WTC11 (cell line): ENCODE measurements around the gene PPP4R4. TPM values are rescaled to one million over a fixed set of nuclear protein-coding genes. Genes with fewer than 3 reads are reported as not detected.
"Not testable (repeated sequence)": the region's sequence is repeated elsewhere in the genome, so short reads cannot be mapped to it uniquely, and the experiment has no call there.

Experiments
- ATAC-seq: fragments of 200-7000 bp; cut with Tn5 transposase; 2 replicates; pipeline ENCODE4 v1.10.0; 2021; ENCODE audit warnings: mild to moderate bottlenecking, moderate library complexity
- CTCF ChIA-PET: fragments of 300-600 bp; sonication (Branson Sonifier 250); formaldehyde crosslinking; loops from one replicate; lab custom pipeline; 2021; ENCODE audit warnings: antibody characterized with exemption; lab: Charles Lee
- POLR2A ChIA-PET: fragments of 350-600 bp; sonication (Branson Sonifier 250); formaldehyde crosslinking; loops from one replicate; lab custom pipeline; 2021; ENCODE audit warnings: antibody characterized with exemption; lab: Charles Lee
- DNase-seq: peaks from one replicate; pipeline ENCODE4 v3.0.0; 2021; ENCODE audit warnings: low spot score
- H3K27ac Mint-ChIP-seq: 2 replicates; pipeline ENCODE4 v1.8.0; 2021; ENCODE audit warnings: mixed read lengths
- H3K27me3 Mint-ChIP-seq: 2 replicates; pipeline ENCODE4 v1.8.0; 2021; ENCODE audit warnings: low read depth, mild to moderate bottlenecking, moderate library complexity, mixed read lengths
- H3K36me3 Mint-ChIP-seq: 2 replicates; pipeline ENCODE4 v1.8.0; 2021; ENCODE audit warnings: mixed read lengths
- H3K4me1 Mint-ChIP-seq: 2 replicates; pipeline ENCODE4 v1.8.0; 2022; ENCODE audit warnings: mixed read lengths
- H3K4me3 Mint-ChIP-seq: 2 replicates; pipeline ENCODE4 v1.8.0; 2021; ENCODE audit warnings: mild to moderate bottlenecking, moderate library complexity, mixed read lengths
- H3K9me3 Mint-ChIP-seq: 2 replicates; pipeline ENCODE4 v1.8.0; 2021; ENCODE audit warnings: mixed read lengths
- ATF1 ChIP-seq: sonication (generic); formaldehyde crosslinking; IDR thresholded peaks from 2 replicates; pipeline ENCODE4 v1.8.1; 2023; ENCODE audit warnings: mild to moderate bottlenecking, moderate library complexity, missing genetic modification reagents
- ATF2 ChIP-seq: sonication (generic); formaldehyde crosslinking; IDR thresholded peaks from 2 replicates; pipeline ENCODE4 v1.8.1; 2022; ENCODE audit warnings: low read depth, missing genetic modification reagents, borderline replicate concordance
- CDX4 ChIP-seq: fragments of 250-450 bp; sonication (Bioruptor Pico); IDR thresholded peaks from 2 replicates; pipeline ENCODE4 v1.9.0; 2021; ENCODE audit warnings: moderate library complexity, mild to moderate bottlenecking, inconsistent platforms, borderline replicate concordance
- E2F4 ChIP-seq: sonication (generic); formaldehyde crosslinking; IDR thresholded peaks from 2 replicates; pipeline ENCODE4 v1.8.1; 2022; ENCODE audit warnings: low read depth, mild to moderate bottlenecking, moderate library complexity, missing genetic modification reagents, borderline replicate concordance
- GRHL2 ChIP-seq: fragments of 250-450 bp; sonication (Bioruptor Pico); IDR thresholded peaks from 2 replicates; pipeline ENCODE4 v1.8.0; 2022; ENCODE audit warnings: mild to moderate bottlenecking, moderate library complexity; ENCODE audit not compliant: insufficient replicate concordance, severe bottlenecking
- GTF2I ChIP-seq: fragments of 250-450 bp; sonication (Bioruptor Pico); conservative IDR thresholded peaks from 2 replicates; pipeline ENCODE4 v1.4.0; 2021; ENCODE audit warnings: mild to moderate bottlenecking
- MYBL2 ChIP-seq: sonication (generic); formaldehyde crosslinking; IDR thresholded peaks from 2 replicates; pipeline ENCODE4 v1.8.1; 2023; ENCODE audit warnings: mild to moderate bottlenecking, moderate library complexity, missing genetic modification reagents
- NR1H2 ChIP-seq: sonication (generic); formaldehyde crosslinking; IDR thresholded peaks from 2 replicates; pipeline ENCODE4 v1.9.0; 2021; ENCODE audit warnings: mild to moderate bottlenecking, moderate library complexity, missing genetic modification reagents
- NR3C1 ChIP-seq: sonication (generic); formaldehyde crosslinking; conservative IDR thresholded peaks from 2 replicates; pipeline ENCODE4 v1.8.1; 2023; ENCODE audit warnings: low read depth, mild to moderate bottlenecking, missing genetic modification reagents
- PRRX2 ChIP-seq: fragments of 250-450 bp; sonication (Bioruptor Pico); IDR thresholded peaks from 2 replicates; pipeline ENCODE4 v1.8.0; 2021; ENCODE audit warnings: mild to moderate bottlenecking
- RELA ChIP-seq: sonication (generic); formaldehyde crosslinking; IDR thresholded peaks from 2 replicates; pipeline ENCODE4 v1.8.1; 2022; ENCODE audit warnings: missing genetic modification reagents, mild to moderate bottlenecking, borderline replicate concordance
- TEAD4 ChIP-seq: sonication (generic); formaldehyde crosslinking; IDR thresholded peaks from 2 replicates; pipeline ENCODE4 v1.8.0; 2022; ENCODE audit warnings: mild to moderate bottlenecking, missing genetic modification reagents
- TP53 ChIP-seq: sonication (generic); formaldehyde crosslinking; IDR thresholded peaks from 2 replicates; pipeline ENCODE4 v1.8.1; 2023; ENCODE audit warnings: mild to moderate bottlenecking, missing genetic modification reagents
- ZNF232 ChIP-seq: sonication (generic); formaldehyde crosslinking; IDR thresholded peaks from 2 replicates; pipeline ENCODE4 v1.8.0; 2022; ENCODE audit warnings: mild to moderate bottlenecking, missing genetic modification reagents
- ZNF263 ChIP-seq: sonication (generic); formaldehyde crosslinking; IDR thresholded peaks from 2 replicates; pipeline ENCODE4 v1.8.1; 2022; ENCODE audit warnings: low read depth, mild to moderate bottlenecking, moderate library complexity, missing genetic modification reagents
- total RNA-seq: library from RNA; stranded (reverse); gene quantifications from 3 replicates; pipeline ENCODE4 v1.2.3, GENCODE V29; 2021
- TF ChIP-seq, protein P1 (sequence below): sonication (generic); formaldehyde crosslinking; IDR thresholded peaks from 2 replicates; pipeline ENCODE4 v1.8.0; 2022; ENCODE audit warnings: mild to moderate bottlenecking, missing genetic modification reagents
- TF ChIP-seq, protein P2 (sequence below): sonication (generic); formaldehyde crosslinking; IDR thresholded peaks from 2 replicates; pipeline ENCODE4 v1.8.0; 2022; ENCODE audit warnings: missing genetic modification reagents
- TF ChIP-seq, protein P3 (sequence below): sonication (generic); formaldehyde crosslinking; IDR thresholded peaks from 2 replicates; pipeline ENCODE4 v1.8.1; 2023; ENCODE audit warnings: mild to moderate bottlenecking, missing genetic modification reagents, moderate library complexity
- TF ChIP-seq, protein P4 (sequence below): sonication (generic); formaldehyde crosslinking; IDR thresholded peaks from 2 replicates; pipeline ENCODE4 v1.8.0; 2022; ENCODE audit warnings: mild to moderate bottlenecking, missing genetic modification reagents

The PPP4R4 gene
- total RNA-seq, 1 experiment from 2014 or later = 9.6 TPM

GRCh38 chr14:94213741-94214140 is 39.6 kb downstream of the PPP4R4 start:
- no peak for TF ChIP-seq CDX4 (CRISPR knock-in tag)
- TF ChIP-seq, protein P1, sequence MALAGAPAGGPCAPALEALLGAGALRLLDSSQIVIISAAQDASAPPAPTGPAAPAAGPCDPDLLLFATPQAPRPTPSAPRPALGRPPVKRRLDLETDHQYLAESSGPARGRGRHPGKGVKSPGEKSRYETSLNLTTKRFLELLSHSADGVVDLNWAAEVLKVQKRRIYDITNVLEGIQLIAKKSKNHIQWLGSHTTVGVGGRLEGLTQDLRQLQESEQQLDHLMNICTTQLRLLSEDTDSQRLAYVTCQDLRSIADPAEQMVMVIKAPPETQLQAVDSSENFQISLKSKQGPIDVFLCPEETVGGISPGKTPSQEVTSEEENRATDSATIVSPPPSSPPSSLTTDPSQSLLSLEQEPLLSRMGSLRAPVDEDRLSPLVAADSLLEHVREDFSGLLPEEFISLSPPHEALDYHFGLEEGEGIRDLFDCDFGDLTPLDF (CRISPR knock-in tag) = no peak
- TF ChIP-seq, protein P2, sequence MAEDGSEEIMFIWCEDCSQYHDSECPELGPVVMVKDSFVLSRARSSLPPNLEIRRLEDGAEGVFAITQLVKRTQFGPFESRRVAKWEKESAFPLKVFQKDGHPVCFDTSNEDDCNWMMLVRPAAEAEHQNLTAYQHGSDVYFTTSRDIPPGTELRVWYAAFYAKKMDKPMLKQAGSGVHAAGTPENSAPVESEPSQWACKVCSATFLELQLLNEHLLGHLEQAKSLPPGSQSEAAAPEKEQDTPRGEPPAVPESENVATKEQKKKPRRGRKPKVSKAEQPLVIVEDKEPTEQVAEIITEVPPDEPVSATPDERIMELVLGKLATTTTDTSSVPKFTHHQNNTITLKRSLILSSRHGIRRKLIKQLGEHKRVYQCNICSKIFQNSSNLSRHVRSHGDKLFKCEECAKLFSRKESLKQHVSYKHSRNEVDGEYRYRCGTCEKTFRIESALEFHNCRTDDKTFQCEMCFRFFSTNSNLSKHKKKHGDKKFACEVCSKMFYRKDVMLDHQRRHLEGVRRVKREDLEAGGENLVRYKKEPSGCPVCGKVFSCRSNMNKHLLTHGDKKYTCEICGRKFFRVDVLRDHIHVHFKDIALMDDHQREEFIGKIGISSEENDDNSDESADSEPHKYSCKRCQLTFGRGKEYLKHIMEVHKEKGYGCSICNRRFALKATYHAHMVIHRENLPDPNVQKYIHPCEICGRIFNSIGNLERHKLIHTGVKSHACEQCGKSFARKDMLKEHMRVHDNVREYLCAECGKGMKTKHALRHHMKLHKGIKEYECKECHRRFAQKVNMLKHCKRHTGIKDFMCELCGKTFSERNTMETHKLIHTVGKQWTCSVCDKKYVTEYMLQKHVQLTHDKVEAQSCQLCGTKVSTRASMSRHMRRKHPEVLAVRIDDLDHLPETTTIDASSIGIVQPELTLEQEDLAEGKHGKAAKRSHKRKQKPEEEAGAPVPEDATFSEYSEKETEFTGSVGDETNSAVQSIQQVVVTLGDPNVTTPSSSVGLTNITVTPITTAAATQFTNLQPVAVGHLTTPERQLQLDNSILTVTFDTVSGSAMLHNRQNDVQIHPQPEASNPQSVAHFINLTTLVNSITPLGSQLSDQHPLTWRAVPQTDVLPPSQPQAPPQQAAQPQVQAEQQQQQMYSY (CRISPR knock-in tag) = no peak
- TF ChIP-seq PRRX2 (CRISPR knock-in tag) = no peak
- TF ChIP-seq ZNF263 = no peak
- ChIA-PET CTCF (no interaction called here), POLR2A (no interaction called here)
- ATAC-seq (no peak), DNase-seq (no peak)
- H3K4me3 Mint-ChIP-seq = no peak overlapping the region
- H3K27me3 Mint-ChIP-seq = no peaks in the 10 kb centered on the region
- peaks cover 7% of the 10 kb centered on the region for H3K4me1 Mint-ChIP-seq
- H3K9me3 Mint-ChIP-seq = peaks cover 12% of the 10 kb centered on the region
- peaks cover 12% of the 10 kb centered on the region for H3K36me3 Mint-ChIP-seq
- H3K27ac Mint-ChIP-seq = no peak overlapping the region

DNA sequence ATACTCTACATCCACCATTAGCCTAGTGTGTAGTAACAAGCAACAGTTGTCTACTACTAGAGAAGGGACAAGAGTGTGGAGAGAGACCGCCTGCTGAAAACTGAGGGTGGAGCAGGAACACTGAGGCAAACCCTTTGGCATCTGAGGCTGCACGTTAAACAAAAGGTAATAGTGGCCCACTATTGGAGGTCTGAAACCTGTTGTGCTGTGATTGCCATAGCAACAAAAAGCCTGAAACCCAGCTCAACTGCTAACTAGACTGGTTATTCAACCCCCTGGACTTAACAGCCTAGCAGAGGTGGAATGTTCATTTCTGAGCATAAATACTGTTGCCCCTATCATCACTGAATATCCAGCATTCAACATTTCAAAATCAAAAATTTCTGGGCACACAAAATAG is 43.0 kb downstream of the PPP4R4 start:
- H3K4me3 Mint-ChIP-seq = no peak overlapping the region

GRCh38 chr14:94218198-94218886 is 44.2 kb downstream of the PPP4R4 start:
- ATAC-seq = not testable (repeated sequence)

More for the DNA sequence above, 43.0 kb downstream of the PPP4R4 start:
- Mint-ChIP-seq H3K4me1 (peaks cover 5% of the 10 kb centered on the region), H3K27me3 (no peaks in the 10 kb centered on the region), H3K27ac (no peak overlapping the region), H3K36me3 (peaks cover 18% of the 10 kb centered on the region), H3K9me3 (peaks cover 18% of the 10 kb centered on the region)
- ATAC-seq = 0 out of 2 replicates have a peak, but pooled peaks have one; percentile 38
- no peak for TF ChIP-seq ATF1 (CRISPR knock-in tag)
- no peak for TF ChIP-seq GRHL2 (CRISPR knock-in tag)
- TF ChIP-seq RELA (CRISPR knock-in tag) = no peak
- TF ChIP-seq, protein P3, sequence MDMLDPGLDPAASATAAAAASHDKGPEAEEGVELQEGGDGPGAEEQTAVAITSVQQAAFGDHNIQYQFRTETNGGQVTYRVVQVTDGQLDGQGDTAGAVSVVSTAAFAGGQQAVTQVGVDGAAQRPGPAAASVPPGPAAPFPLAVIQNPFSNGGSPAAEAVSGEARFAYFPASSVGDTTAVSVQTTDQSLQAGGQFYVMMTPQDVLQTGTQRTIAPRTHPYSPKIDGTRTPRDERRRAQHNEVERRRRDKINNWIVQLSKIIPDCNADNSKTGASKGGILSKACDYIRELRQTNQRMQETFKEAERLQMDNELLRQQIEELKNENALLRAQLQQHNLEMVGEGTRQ (CRISPR knock-in tag) = no peak
- TF ChIP-seq TP53 (CRISPR knock-in tag) = no peak
- TF ChIP-seq, protein P4, sequence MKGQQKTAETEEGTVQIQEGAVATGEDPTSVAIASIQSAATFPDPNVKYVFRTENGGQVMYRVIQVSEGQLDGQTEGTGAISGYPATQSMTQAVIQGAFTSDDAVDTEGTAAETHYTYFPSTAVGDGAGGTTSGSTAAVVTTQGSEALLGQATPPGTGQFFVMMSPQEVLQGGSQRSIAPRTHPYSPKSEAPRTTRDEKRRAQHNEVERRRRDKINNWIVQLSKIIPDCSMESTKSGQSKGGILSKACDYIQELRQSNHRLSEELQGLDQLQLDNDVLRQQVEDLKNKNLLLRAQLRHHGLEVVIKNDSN = no peak
- no peak for TF ChIP-seq ZNF232 (CRISPR knock-in tag)
- TF ChIP-seq E2F4 (CRISPR knock-in tag) = no peak
- TF ChIP-seq GTF2I (CRISPR knock-in tag) = no peak
- no peak for TF ChIP-seq ATF2
- TF ChIP-seq MYBL2 (CRISPR knock-in tag) = no peak
- no peak for TF ChIP-seq TEAD4 (CRISPR knock-in tag)
- no peak for TF ChIP-seq NR3C1
- TF ChIP-seq NR1H2 = no peak
- ChIA-PET POLR2A (no interaction called here), CTCF (interaction anchor here (0.7 kb wide), 1 partner anchor 19 kb away, joined by 3 read pairs; no protein-coding TSS in a partner anchor)
- no peak for DNase-seq

More at GRCh38 chr14:94218198-94218886, 44.2 kb downstream of the PPP4R4 start:
- DNase-seq, H3K27ac Mint-ChIP-seq, H3K4me1 Mint-ChIP-seq, H3K27me3 Mint-ChIP-seq, H3K4me3 Mint-ChIP-seq, POLR2A ChIA-PET, CTCF ChIA-PET: not testable (repeated sequence)
- H3K36me3 Mint-ChIP-seq = peaks cover 13% of the 10 kb centered on the region
- H3K9me3 Mint-ChIP-seq = peaks cover 14% of the 10 kb centered on the region
